ENCODE measurements around the gene FXYD7. TPM values are rescaled to one million over a fixed set of nuclear protein-coding genes. Genes with fewer than 3 reads are reported as not detected.

FXYD7 gene
- total and polyA plus RNA-seq, 9 of the 15 experiments (the other 6 are each of a cell fraction or from before 2014, with no cell fraction given), result 0.10 to 0.80 (median 0.31) TPM; not detected in 3

DNA sequence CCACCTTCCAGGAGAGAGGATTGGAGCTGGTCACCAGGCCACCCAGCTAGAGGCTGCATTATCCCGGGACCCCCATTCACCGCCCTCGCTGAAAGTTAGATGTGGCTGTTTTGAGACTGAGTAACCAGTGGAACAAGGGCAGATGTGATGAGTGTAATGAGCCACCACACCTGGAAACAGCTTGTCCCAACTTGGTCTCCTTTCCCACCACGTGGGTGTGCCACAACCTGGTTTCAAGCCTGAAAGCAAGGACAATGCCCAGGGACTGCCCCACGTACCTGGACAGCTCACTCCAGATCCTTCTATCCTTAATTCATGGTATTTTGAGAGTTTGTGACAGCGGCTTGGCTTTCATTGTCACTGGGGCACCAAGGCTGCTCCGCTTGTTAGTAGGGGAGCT, 15.2 kb upstream of the FXYD7 start:
- POLR2A ChIA-PET, result interaction anchor here (1.1 kb wide), 1 partner anchor 61 kb away, joined by 3 read pairs; no protein-coding TSS in a partner anchor
- no peak overlapping the region for H2AFZ ChIP-seq (ENCODE audit: low read depth, low read length)
- no peaks in the 10 kb centered on the region for H3K9me3 ChIP-seq (replicated peaks; ENCODE audit: control insufficient read depth, insufficient read depth, low read depth, low read length)
- no TSS peak for BruUV-seq (replicated peaks)
- DNase-seq (ENCODE audit: extremely low read depth in 1 of 4, low spot score in 3 of 4), result no peak
- H3K27me3 ChIP-seq (ENCODE audit: control insufficient read depth in 2 of 2, insufficient read depth in 2 of 2, low read length in 2 of 2), result peaks cover 2 to 29% of the 10 kb centered on the region in 2 experiments; a peak in 3 of 5 replicates
- H3K9me1 ChIP-seq (ENCODE audit: control insufficient read depth, insufficient read depth, low read length), result no peaks in the 10 kb centered on the region
- no peaks in the 10 kb centered on the region for H3K79me2 ChIP-seq (ENCODE audit: control insufficient read depth, insufficient read depth, low read length)
- 33% methylated on average over 7 of the region's 7 CpGs for WGBS (ENCODE audit: insufficient coverage, low coverage, missing lambda C conversion rate)
- no peak overlapping the region for H3K4me3 ChIP-seq
- ATAC-seq, result no peak
- H4K20me1 ChIP-seq (replicated peaks; ENCODE audit: control insufficient read depth, insufficient read depth, low read length), result no peaks in the 10 kb centered on the region
- H3K4me2 ChIP-seq (ENCODE audit: insufficient read depth, low read length), result no peak overlapping the region
- H3K4me1 ChIP-seq (replicated peaks in 1 of 2; ENCODE audit: control insufficient read depth in 2 of 2, insufficient read depth in 2 of 2, low read length in 2 of 2), result peaks cover 8 to 34% of the 10 kb centered on the region in 2 experiments; a peak in 4 of 5 replicates
- peak overlapping the region in 1 of 2 experiments; percentile 26; a peak in 1 of 4 replicates for H3K9ac ChIP-seq (ENCODE audit: insufficient read depth in 1 of 2, low read depth in 2 of 2, low read length in 2 of 2)
- H3K27ac ChIP-seq (ENCODE audit: extremely low read depth, low read depth, low read length), result no peak overlapping the region
- intact Hi-C loops (cut with micrococcal nuclease) (no loop called here), in situ Hi-C loops (cut with MboI) (loop anchor here (5.0 kb wide), 1 partner anchor 61 kb away; no protein-coding TSS in a partner anchor)
- CTCF ChIA-PET (ENCODE audit: low intra/inter-chr PET ratio), result no interaction called here
- H3K36me3 ChIP-seq (ENCODE audit: control insufficient read depth, insufficient read depth, low read length), result no peaks in the 10 kb centered on the region
- TF ChIP-seq POLR2B (IDR thresholded peaks at IDR 0.05; ENCODE audit: low read depth, partially characterized antibody), result no peak
- TF ChIP-seq, protein P1, sequence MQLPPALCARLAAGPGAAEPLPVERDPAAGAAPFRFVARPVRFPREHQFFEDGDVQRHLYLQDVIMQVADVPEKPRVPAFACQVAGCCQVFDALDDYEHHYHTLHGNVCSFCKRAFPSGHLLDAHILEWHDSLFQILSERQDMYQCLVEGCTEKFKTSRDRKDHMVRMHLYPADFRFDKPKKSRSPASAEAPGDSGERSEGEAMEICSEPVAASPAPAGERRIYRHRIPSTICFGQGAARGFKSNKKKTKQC (CRISPR knock-in tag; IDR thresholded peaks at IDR 0.05), result 0 out of 2 replicates have a peak, but pooled peaks have one; percentile 30
- no peak for FAIRE-seq

DNA sequence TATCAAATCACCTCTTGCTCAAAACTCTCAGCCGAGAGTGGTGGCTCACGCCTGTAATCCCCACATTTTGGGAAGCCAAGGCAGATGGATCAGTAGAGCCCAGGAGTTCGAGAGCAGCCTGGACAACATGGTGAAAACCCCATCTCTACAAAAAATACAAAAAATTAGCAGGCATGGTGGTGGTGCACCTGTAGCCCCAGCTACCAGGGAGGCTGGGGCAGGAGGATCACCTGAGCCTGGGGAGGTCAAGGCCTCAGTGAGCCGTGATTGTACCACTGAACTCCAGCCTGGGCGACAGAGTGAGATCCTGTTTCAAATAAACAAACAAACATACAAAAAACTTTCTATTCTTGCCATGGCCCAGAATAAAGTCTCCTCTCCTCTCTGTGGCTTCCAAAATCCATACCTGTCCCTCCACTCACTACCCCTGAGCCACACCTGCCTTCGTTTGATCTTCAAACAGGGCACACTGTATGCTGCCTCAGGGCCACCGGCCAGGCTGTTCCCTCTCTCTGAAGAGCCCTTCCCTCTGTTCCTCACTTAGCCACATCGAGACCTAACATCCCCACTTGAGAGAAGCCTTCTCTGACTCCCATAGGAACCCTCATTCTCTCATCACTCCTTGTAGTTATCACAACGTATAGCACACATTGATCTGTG, 14.5 kb upstream of the FXYD7 start:
- Histone ChIP-seq H3K4me1 (replicated peaks in 1 of 2; ENCODE audit: control insufficient read depth in 2 of 2, insufficient read depth in 2 of 2, low read length in 2 of 2) (peaks cover 8 to 33% of the 10 kb centered on the region in 2 experiments; a peak in 4 of 5 replicates), H2AFZ (ENCODE audit: low read depth, low read length) (no peak overlapping the region), H3K27ac (ENCODE audit: extremely low read depth, low read depth, low read length) (no peak overlapping the region), H3K9me1 (ENCODE audit: control insufficient read depth, insufficient read depth, low read length) (no peaks in the 10 kb centered on the region), H3K4me2 (ENCODE audit: insufficient read depth, low read length) (no peak overlapping the region), H3K9ac (ENCODE audit: insufficient read depth in 1 of 2, low read depth in 2 of 2, low read length in 2 of 2) (no peak overlapping the region), H3K27me3 (ENCODE audit: control insufficient read depth in 2 of 2, insufficient read depth in 2 of 2, low read length in 2 of 2) (peaks cover 2 to 29% of the 10 kb centered on the region in 2 experiments; a peak in 3 of 5 replicates), H3K79me2 (ENCODE audit: control insufficient read depth, insufficient read depth, low read length) (no peaks in the 10 kb centered on the region), H3K36me3 (ENCODE audit: control insufficient read depth, insufficient read depth, low read length) (no peaks in the 10 kb centered on the region), H3K4me3 (no peak overlapping the region), H3K9me3 (replicated peaks; ENCODE audit: control insufficient read depth, insufficient read depth, low read depth, low read length) (no peaks in the 10 kb centered on the region), H4K20me1 (replicated peaks; ENCODE audit: control insufficient read depth, insufficient read depth, low read length) (no peaks in the 10 kb centered on the region)
- WGBS (ENCODE audit: insufficient coverage, low coverage, missing lambda C conversion rate), result 26% methylated on average over 9 of the region's 9 CpGs
- in situ Hi-C loops (cut with MboI) (loop anchor here (5.0 kb wide), 1 partner anchor 61 kb away; no protein-coding TSS in a partner anchor), intact Hi-C loops (cut with micrococcal nuclease) (no loop called here)
- BruUV-seq (replicated peaks), result no TSS peak
- 0 out of 4 replicates have a peak, but pooled peaks of 1 of the 2 experiments have one; percentile 17 for TF ChIP-seq HDAC1 (IDR thresholded peaks at IDR 0.05)
- TF ChIP-seq PATZ1 (CRISPR knock-in tag; IDR thresholded peaks at IDR 0.05; ENCODE audit: borderline replicate concordance), result no peak
- TF ChIP-seq BRF2 (IDR thresholded peaks at IDR 0.05; ENCODE audit: borderline replicate concordance, insufficient read depth, insufficient read length), result no peak
- TF ChIP-seq ZNF395 (CRISPR knock-in tag; IDR thresholded peaks at IDR 0.05), result no peak
- ChIA-PET POLR2A (interaction anchor here (1.1 kb wide), 1 partner anchor 62 kb away, joined by 3 read pairs; no protein-coding TSS in a partner anchor), CTCF (ENCODE audit: low intra/inter-chr PET ratio) (no interaction called here)
- DNase-seq (ENCODE audit: extremely low read depth in 1 of 4, low spot score in 3 of 4) (no peak), ATAC-seq (no peak), FAIRE-seq (no peak)
